BE2C (cell line): ENCODE data around the gene PBX4.

Experiments used
- DNase-seq: peaks from one replicate; pipeline ENCODE4 v3.0.0-alpha.2; 2020
- H3K27me3 ChIP-seq: fragments of 250-450 bp; sonication (Bioruptor Pico); 2 replicates; pipeline ENCODE4 v1.5.1; 2020; ENCODE audit warnings: mild to moderate bottlenecking
- H3K36me3 ChIP-seq: fragments of 250-450 bp; sonication (Bioruptor Pico); 2 replicates; pipeline ENCODE4 v1.5.1; 2020; ENCODE audit warnings: mild to moderate bottlenecking
- H3K4me1 ChIP-seq: fragments of 250-450 bp; sonication (Bioruptor Pico); 2 replicates; pipeline ENCODE4 v1.5.1; 2020
- H3K4me3 ChIP-seq: 2 replicates; pipeline ENCODE4 v1.5.1; 2011; ENCODE audit warnings: low read depth, low read length
- H3K9me3 ChIP-seq: fragments of 250-450 bp; sonication (Bioruptor Pico); 2 replicates; pipeline ENCODE4 v1.5.1; 2020
- CTCF ChIP-seq: IDR thresholded peaks from 2 replicates; pipeline ENCODE4 v1.5.1; 2012; ENCODE audit warnings: mild to moderate bottlenecking, low read depth, low read length

Gene PBX4

GRCh38 chr19:19550485-19550929, 68.0 kb downstream of the PBX4 start:
- Histone ChIP-seq H3K9me3 (no peaks in the 10 kb centered on the region), H3K27me3 (no peaks in the 10 kb centered on the region), H3K4me3 (no peak overlapping the region), H3K36me3 (no peaks in the 10 kb centered on the region), H3K4me1 (no peaks in the 10 kb centered on the region)
- DNase-seq, result peak; percentile 10
- no peak for TF ChIP-seq CTCF

GRCh38 chr19:19549804-19550464, 68.6 kb downstream of the PBX4 start:
- no peaks in the 10 kb centered on the region for H3K36me3 ChIP-seq
- H3K27me3 ChIP-seq, result no peaks in the 10 kb centered on the region
- H3K4me3 ChIP-seq, result no peak overlapping the region
- no peaks in the 10 kb centered on the region for H3K4me1 ChIP-seq
- TF ChIP-seq CTCF, result no peak
- no peak for DNase-seq
- H3K9me3 ChIP-seq, result no peaks in the 10 kb centered on the region

GRCh38 chr19:19548915-19549759, 69.3 kb downstream of the PBX4 start:
- H3K36me3 ChIP-seq, result no peaks in the 10 kb centered on the region
- DNase-seq, result no peak
- no peak overlapping the region for H3K4me3 ChIP-seq
- H3K4me1 ChIP-seq, result no peaks in the 10 kb centered on the region
- TF ChIP-seq CTCF, result no peak
- no peaks in the 10 kb centered on the region for H3K27me3 ChIP-seq
- no peaks in the 10 kb centered on the region for H3K9me3 ChIP-seq

- TF ChIP-seq CTCF, result no peak
- no peaks in the 10 kb centered on the region for H3K4me1 ChIP-seq
- no peak for DNase-seq
- H3K9me3 ChIP-seq, result no peaks in the 10 kb centered on the region
- H3K4me3 ChIP-seq, result no peak overlapping the region
- no peaks in the 10 kb centered on the region for H3K27me3 ChIP-seq
- no peaks in the 10 kb centered on the region for H3K36me3 ChIP-seq
These were observed 70.7 kb downstream of the PBX4 start for GRCh38 chr19:19547674-19548336.

GRCh38 chr19:19546751-19547162, 71.7 kb downstream of the PBX4 start:
- DNase-seq, result no peak
- H3K4me3 ChIP-seq, result no peak overlapping the region
- TF ChIP-seq CTCF, result no peak
- no peaks in the 10 kb centered on the region for H3K9me3 ChIP-seq
- no peaks in the 10 kb centered on the region for H3K36me3 ChIP-seq
- no peaks in the 10 kb centered on the region for H3K27me3 ChIP-seq
- no peaks in the 10 kb centered on the region for H3K4me1 ChIP-seq
